Middle frontal gyrus (tissue), 1 donor: ENCODE data around the gene MALRD1.

Experiments used
- DNase-seq: peaks from one replicate; pipeline ENCODE4 v3.0.0-alpha.2; 2015; ENCODE audit warnings: low spot score; ENCODE audit errors: extremely low spot score

MALRD1 gene

GRCh38 chr10:19638896-19639233 lies 590.3 kb downstream of the MALRD1 start:
- no peak for DNase-seq

- DNase-seq: no peak
Observed at GRCh38 chr10:19640566-19641263, 592.1 kb downstream of the MALRD1 start.

GRCh38 chr10:19651549-19651948 lies 602.9 kb downstream of the MALRD1 start:
- no peak for DNase-seq

GRCh38 chr10:19652750-19653149 lies 604.1 kb downstream of the MALRD1 start:
- no peak for DNase-seq

- no peak for DNase-seq
Observed at GRCh38 chr10:19653931-19654330, 605.3 kb downstream of the MALRD1 start.

GRCh38 chr10:19654576-19654975 lies 606.0 kb downstream of the MALRD1 start:
- no peak for DNase-seq

GRCh38 chr10:19656420-19657042 lies 607.9 kb downstream of the MALRD1 start:
- DNase-seq: no peak

GRCh38 chr10:19658131-19658530 lies 609.5 kb downstream of the MALRD1 start:
- DNase-seq: no peak

GRCh38 chr10:19658622-19659233 lies 610.1 kb downstream of the MALRD1 start:
- DNase-seq: no peak

GRCh38 chr10:19659920-19660655 lies 611.5 kb downstream of the MALRD1 start:
- DNase-seq: no peak

- DNase-seq: no peak
Observed at GRCh38 chr10:19663344-19663743, 614.7 kb downstream of the MALRD1 start.

- DNase-seq: no peak
Observed at GRCh38 chr10:19668116-19668515, 619.5 kb downstream of the MALRD1 start.

GRCh38 chr10:19676063-19676462 lies 627.5 kb downstream of the MALRD1 start:
- DNase-seq: no peak

- DNase-seq: no peak
Observed at GRCh38 chr10:19683356-19683755, 634.8 kb downstream of the MALRD1 start.

GRCh38 chr10:19683960-19684359 lies 635.4 kb downstream of the MALRD1 start:
- DNase-seq: no peak

GRCh38 chr10:19688344-19688743 lies 639.7 kb downstream of the MALRD1 start:
- no peak for DNase-seq

GRCh38 chr10:19689231-19689630 lies 640.6 kb downstream of the MALRD1 start:
- DNase-seq: no peak

- no peak for DNase-seq
Observed at GRCh38 chr10:19699299-19699698, 650.7 kb downstream of the MALRD1 start.

- DNase-seq: no peak
Observed at GRCh38 chr10:19701427-19702052, 652.9 kb downstream of the MALRD1 start.

- DNase-seq: no peak
Observed at GRCh38 chr10:19702215-19702614, 653.6 kb downstream of the MALRD1 start.

- DNase-seq: no peak
Observed at GRCh38 chr10:19704544-19704943, 655.9 kb downstream of the MALRD1 start.

GRCh38 chr10:19705250-19705649 lies 656.6 kb downstream of the MALRD1 start:
- no peak for DNase-seq
